Kidney capillary endothelial cell (primary cell): Measurements from ENCODE around the gene OTOS.

Experiments
- DNase-seq: peaks from one replicate; pipeline ENCODE4 v3.0.0-alpha.2; 2018; ENCODE audit warnings: low spot score

The OTOS gene

DNA sequence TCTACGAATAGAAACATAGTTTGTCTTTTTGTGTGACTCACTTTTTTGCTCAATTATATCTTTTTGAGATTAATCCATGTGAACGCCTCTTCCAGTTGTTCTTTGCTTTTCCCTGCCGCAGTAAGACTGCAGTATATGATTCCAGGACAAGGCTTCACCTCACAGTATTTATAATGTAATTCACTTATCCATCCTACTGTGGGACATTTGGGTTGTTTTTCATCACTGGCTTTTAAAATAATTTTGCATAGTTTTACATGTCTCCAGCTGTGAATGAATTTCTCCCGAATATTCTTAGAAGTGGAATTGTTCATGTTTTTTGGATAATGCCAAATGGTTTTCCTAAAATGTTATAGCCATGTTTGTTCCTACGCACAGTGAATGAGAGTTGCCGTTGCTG, 26.2 kb downstream of the OTOS start:
- DNase-seq = no peak

DNA sequence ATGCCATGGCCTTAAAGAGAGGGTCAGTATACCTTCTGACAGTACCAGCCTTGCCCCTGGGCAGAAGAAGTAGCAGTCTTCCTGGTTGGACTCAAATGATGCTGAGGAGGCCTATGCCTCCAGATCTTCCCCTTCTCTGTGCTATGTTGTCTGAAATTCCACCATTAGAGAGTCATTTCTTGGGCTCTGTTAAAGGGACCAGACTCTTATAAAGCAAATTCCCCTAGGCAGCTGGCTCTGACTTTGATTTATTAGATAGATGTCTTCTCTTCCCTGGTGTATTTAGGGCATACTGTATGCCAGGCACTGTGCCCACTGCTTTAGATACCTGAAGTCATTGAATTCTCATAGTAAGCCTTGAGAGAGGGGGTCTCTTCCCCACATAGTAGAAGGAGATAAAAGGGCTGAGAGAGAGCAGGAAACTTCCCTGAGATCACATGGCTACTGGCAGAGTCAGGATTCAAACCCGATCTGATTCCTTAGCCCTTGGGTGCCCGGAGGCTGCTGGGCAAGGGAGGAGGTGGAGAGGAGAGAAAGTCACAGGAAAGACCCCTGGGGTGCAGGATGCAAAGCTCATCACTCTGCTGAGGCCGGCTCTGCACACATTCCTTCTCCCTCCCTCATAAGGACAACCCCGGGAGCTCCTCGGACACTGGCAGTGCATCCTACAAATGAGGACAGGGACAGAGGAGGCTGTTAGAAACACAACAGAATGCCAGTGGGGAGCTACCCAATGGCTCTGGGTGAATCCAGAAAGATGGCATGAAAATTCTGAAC, 27.4 kb downstream of the OTOS start:
- DNase-seq = no peak

DNA sequence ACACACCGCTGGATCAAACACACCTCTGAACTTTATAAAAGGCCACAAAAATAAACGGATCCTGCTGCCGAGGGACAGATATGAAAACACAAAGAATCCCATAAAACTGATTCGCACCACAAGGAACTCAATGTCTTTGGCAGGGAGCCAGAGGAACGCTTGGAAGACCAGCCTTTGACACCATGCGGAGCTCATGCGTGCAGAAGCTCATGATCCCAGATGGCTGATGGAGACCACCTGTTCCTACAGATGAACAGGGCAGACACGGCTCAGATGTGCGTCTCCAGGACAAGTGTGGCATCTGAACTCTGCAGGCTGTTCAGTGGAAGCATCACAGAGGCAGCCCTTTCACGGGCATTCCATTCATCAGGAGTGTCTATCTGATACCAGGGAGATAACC, 29.2 kb downstream of the OTOS start:
- DNase-seq = no peak

DNA sequence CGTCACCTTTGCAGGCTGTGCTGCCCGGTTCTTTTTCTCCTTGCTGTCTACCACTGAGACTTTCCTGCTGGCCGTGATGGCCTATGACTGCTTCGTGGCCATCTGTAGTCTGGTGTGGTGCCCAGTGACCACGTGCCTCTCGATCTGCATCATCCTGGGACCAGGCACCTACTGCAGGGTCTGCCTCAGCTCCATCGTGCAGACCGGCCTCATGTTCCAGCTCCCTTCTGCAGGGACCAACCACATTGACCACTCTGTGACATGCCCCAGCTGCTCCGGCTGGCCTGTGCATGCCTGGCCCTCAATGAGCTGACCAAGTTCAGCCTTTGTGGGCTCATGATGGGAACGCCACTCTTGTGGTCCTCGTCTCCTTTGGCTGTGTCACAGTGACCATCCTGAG, 31.1 kb downstream of the OTOS start:
- no peak for DNase-seq

DNA sequence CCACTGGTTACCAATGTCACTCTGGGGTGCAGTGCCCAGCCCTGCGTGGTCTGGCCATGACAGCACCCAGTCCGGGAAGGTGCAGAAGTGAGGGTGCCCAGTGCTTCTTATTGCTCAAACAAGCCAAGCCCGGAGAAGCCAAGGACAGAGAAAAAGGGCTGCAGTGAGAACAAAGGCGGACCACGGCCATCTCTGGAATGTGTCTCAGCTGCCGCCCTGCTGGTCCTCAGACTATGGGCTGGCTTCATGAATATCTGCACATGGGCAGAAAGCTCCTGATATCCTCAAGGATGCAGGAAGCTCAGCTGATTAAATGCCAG, 33.0 kb downstream of the OTOS start:
- no peak for DNase-seq

DNA sequence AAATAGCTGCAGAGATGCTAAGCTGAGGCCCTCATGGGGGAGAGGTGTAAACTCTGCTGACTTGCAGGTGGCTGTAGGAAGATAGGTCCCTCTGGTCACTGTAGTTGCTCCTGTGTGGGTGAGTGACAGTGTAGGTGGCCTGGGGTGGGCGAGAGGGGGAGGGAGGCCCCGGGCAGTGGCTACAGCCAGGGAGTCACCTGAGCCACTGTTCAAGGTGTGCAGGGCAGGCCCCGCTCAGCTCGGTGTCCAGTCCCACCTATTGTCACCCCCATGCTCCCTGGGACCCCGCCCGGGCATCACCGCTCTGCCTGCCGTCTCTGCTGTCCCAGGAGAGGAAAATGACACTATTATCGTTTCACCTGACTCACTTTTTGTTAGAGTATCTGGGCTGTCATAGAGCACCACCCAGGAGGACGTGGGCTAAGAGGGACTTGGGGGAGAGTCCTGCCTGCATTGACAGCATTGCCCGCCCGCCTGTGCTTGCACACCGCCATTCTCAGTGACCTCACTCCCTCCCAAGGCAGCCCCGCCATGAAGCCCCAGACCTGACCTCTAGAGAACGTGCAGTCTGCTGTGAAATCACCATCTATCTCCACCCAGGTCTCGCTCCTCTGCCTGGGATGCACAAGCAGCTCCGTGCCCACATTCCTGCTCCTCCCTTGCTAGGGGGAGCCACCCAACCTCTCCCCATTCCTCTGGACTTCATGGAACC, 33.5 kb downstream of the OTOS start:
- no peak for DNase-seq

DNA sequence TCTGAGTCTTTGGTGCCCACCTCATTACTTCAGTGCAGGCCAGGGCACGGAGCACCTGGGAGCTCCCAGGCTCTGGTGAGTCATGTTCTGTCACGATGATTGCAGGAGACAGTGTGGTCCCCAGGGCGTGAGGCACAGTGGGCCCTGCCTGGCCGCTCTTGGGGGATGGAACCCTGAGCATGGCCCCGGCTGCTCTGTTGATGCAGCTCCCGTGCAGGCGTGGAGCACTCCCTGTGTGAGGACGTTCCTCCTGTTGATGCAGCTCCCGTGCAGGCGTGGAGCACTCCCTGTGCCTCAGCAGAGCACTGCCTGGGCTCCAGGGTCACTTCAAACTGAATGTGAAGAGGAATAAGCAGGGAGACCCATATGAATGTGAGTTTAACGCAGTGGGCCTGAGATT, 34.5 kb downstream of the OTOS start:
- DNase-seq = no peak

DNA sequence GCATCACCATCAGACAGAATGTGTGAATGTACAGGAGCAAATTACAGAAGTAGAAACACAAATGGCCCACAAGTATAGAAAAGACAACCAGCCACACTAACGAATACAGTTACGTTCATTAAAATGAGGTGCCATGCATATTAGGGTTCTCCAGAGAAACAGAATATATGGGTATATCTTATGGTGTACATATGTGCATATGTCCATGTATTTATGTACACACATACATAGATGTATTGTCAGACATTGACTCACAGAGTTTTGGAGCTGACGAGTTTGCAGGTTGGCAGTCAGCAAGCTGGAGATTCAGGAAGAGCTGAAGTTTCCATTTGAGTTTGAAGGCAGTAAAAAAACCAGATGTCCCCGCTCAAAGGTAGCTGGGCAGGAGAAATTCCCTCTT, 37.3 kb downstream of the OTOS start:
- no peak for DNase-seq

DNA sequence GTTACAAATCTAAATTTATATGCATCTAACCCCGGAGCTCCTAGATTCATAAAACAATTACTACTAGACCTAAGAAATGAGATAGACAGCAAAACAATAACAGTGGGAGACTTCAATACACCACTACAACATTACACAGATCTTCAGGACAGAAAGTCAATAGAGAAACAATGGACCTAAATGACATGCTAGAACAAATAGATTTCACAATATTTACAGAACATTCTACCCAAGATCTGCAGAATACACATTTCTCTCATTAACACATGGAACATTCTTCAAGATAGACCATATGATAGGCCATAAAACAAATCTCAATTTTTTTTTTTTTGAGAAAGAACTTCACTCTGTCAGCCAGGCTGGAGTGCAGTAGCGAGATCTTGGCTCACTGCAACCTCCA, 42.1 kb downstream of the OTOS start:
- no peak for DNase-seq

DNA sequence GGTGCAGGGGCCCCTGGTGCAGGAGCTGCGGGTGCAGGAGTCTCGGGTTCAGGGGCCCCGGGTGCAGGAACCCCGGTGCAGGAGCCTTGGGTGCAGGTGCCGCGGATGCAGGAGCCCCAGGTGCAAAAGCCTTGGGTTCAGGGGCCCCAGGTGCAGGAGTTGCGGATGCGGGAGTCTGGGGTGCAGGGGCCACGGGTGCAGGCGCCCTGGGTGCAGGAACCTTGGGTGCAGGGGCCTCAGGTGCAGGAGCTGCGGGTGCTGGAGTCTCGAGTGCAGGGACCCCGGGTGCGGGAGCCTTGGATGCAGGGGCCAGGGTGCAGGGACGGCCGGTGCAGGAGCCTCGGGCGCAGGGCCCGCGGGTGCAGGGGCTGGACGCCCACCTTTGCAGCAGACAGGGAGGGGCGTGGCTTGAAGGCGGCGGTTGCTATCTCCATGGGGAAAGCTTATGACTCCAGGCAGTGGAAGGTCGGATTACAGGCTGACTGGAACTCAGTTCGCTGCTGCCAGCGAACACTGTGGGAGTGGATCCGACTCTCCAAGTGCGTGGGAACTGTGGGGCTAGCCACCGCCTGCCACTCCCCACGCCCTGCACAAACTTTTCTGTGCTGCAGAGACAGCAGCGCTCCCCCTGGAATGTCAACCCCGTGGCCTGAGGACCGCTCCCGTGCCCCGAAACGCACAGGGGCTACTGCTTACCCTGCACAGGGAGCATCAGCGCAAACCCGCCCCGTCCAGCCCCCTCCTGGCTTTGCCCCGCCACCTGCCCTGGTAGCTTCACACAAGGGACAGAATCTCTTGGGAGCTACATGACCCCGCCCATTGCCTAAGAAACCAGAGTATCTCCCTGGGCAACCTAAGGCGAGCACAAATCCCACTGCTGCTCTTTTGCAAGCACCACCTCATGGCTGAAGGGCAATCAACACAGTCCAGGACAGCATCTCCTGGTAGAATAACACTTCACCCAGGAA, 44.6 kb downstream of the OTOS start:
- no peak for DNase-seq

DNA sequence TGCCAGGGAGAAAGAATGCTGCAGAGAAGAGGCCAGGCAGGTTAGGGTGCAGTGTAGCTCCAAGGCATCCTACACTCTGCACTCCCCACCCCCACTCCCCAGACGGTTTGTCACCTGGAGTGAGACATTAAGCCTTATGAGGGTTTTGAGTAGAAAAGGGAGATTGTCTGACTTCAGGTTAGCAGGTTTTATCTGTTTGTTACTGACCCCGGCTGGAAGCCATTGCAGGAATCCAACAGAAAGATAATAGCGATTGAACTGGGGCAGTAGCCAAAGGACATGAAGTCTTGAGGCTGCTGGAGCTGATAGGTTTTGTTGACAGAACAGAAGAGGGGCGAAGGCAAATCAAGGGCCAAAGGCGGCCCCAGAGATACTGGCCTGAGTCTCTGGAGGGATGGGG, 51.2 kb downstream of the OTOS start:
- DNase-seq = no peak
